Myocyte (in vitro differentiated cells): ENCODE results near the gene TPGS2. TPM values are rescaled to one million over a fixed set of nuclear protein-coding genes. Genes with fewer than 3 reads are reported as not detected.

Experiments
- total RNA-seq: library from RNA; depleted of rRNA; stranded (reverse); fragments of >200 nt; gene quantifications from 2 replicates; pipeline ENCODE4 v1.2.3, GENCODE V29; 2014

The TPGS2 gene
- total RNA-seq, 1 donor from 2014 or later: 68.9 TPM

Other genes starting within 250 kb of the TPGS2 start
- 4.5 and 5.0 TPM in 2 replicates for gene KIAA1328, start 125 bp upstream of the TPGS2 start, total RNA-seq